Breast epithelium (tissue), 4 donors: Measurements from ENCODE around the gene HOMER1. TPM values are rescaled to one million over a fixed set of nuclear protein-coding genes. Genes with fewer than 3 reads are reported as not detected.

Experiments
- DNase-seq, 2 donors: peaks; one replicate each; pipeline ENCODE4 v3.0.0-alpha.2; 2019; ENCODE audit warnings: low spot score in 2 of 2
- H3K27ac ChIP-seq, 2 donors: fragments of 200-600 bp; sonication (generic) in 1 of 2; one replicate each; pipeline ENCODE4 v1.5.1; 2016 to 2019; ENCODE audit warnings: mild to moderate bottlenecking in 1 of 2
- H3K27me3 ChIP-seq, 2 donors: fragments of 200-600 bp; sonication (generic) in 1 of 2; one replicate each; pipeline versions ENCODE4 v1.5.1 to v1.6.0; 2017 to 2019; ENCODE audit warnings: control low read depth in 1 of 2, mild to moderate bottlenecking in 1 of 2
- H3K36me3 ChIP-seq: fragments of 200-600 bp; one replicate; pipeline ENCODE4 v1.5.1; 2019
- H3K4me1 ChIP-seq, 2 donors: fragments of 200-600 bp; sonication (generic); one replicate each; pipeline ENCODE4 v1.5.1; 2016 to 2019; ENCODE audit warnings: control low read depth in 1 of 2
- H3K4me3 ChIP-seq, 3 donors: fragments of 200-600 bp; sonication (generic); 1 replicate in 2 of 3; 2 replicates in 1 of 3; pipeline ENCODE4 v1.5.1; 2016 to 2019; ENCODE audit warnings: mild to moderate bottlenecking in 3 of 3, moderate library complexity in 2 of 3
- H3K9me3 ChIP-seq, 2 donors: fragments of 200-600 bp; sonication (generic) in 1 of 2; one replicate each; pipeline ENCODE4 v1.5.1; 2016 to 2019; ENCODE audit warnings: control low read depth in 1 of 2
- CTCF ChIP-seq, 3 donors: fragments of 450-650 bp; IDR thresholded peaks; one replicate each; pipeline ENCODE4 v1.5.1; 2016 to 2017; ENCODE audit warnings: antibody characterized with exemption in 3 of 3, mild to moderate bottlenecking in 3 of 3, moderate library complexity in 3 of 3
- POLR2A ChIP-seq: fragments of 450-650 bp; IDR thresholded peaks from one replicate; pipeline ENCODE4 v1.6.1; 2016; ENCODE audit warnings: antibody characterized with exemption, mild to moderate bottlenecking, moderate library complexity
- POLR2AphosphoS5 ChIP-seq, 3 donors: sonication (generic); formaldehyde crosslinking; IDR thresholded peaks; one replicate each; pipeline ENCODE4 v1.6.1; 2017; ENCODE audit warnings: antibody characterized with exemption in 3 of 3
- intact Hi-C: fragments of 100-400 bp; cut with DNase I; formaldehyde crosslinking; loops from one replicate; pipeline ENCODE4 v1.15.1; 2023; ENCODE audit warnings: low total_unique reads
- total RNA-seq, 3 donors: library from RNA; depleted of rRNA; stranded (reverse); fragments of >200 nt; gene quantifications; one replicate each; pipeline ENCODE4 v1.1.0, GENCODE V29; 2016

The HOMER1 gene
- total RNA-seq, 3 donors from 2014 or later, result 3.2 to 26.2 (median 18.7) TPM

- TF ChIP-seq CTCF (IDR thresholded peaks at IDR 0.05) (no peak), POLR2A (no peak), POLR2AphosphoS5 (IDR thresholded peaks at IDR 0.05) (no peak)
- Histone ChIP-seq H3K9me3 (no peaks in the 10 kb centered on the region), H3K4me3 (no peak overlapping the region), H3K27ac (no peak overlapping the region), H3K4me1 (no peaks in the 10 kb centered on the region), H3K27me3 (no peaks in the 10 kb centered on the region), H3K36me3 (no peaks in the 10 kb centered on the region)
- no peak for DNase-seq
- intact Hi-C loops, result no loop called here
Observed at GRCh38 chr5:79416499-79416898, 97.4 kb downstream of the HOMER1 start.

GRCh38 chr5:79413112-79413511 is 100.8 kb downstream of the HOMER1 start:
- no peak overlapping the region for H3K27ac ChIP-seq
- intact Hi-C loops, result no loop called here
- TF ChIP-seq POLR2AphosphoS5 (IDR thresholded peaks at IDR 0.05), result no peak
- TF ChIP-seq POLR2A, result no peak
- no peak for TF ChIP-seq CTCF (IDR thresholded peaks at IDR 0.05)

GRCh38 chr5:79408028-79408427 is 105.9 kb downstream of the HOMER1 start:
- intact Hi-C loops, result no loop called here
- TF ChIP-seq POLR2A (no peak), POLR2AphosphoS5 (IDR thresholded peaks at IDR 0.05) (no peak), CTCF (IDR thresholded peaks at IDR 0.05) (no peak)
- no peaks in the 10 kb centered on the region for H3K36me3 ChIP-seq
- no peak overlapping the region for H3K4me3 ChIP-seq
- no peak overlapping the region for H3K27ac ChIP-seq
- no peak for DNase-seq
- H3K27me3 ChIP-seq, result no peaks in the 10 kb centered on the region
- peaks cover 13 to 21% of the 10 kb centered on the region in 2 donors for H3K9me3 ChIP-seq
- H3K4me1 ChIP-seq, result no peaks in the 10 kb centered on the region

More at GRCh38 chr5:79413112-79413511, 100.8 kb downstream of the HOMER1 start:
- DNase-seq, result no peak
- no peaks in the 10 kb centered on the region for H3K4me1 ChIP-seq
- H3K27me3 ChIP-seq, result no peaks in the 10 kb centered on the region
- H3K36me3 ChIP-seq, result no peaks in the 10 kb centered on the region
- H3K9me3 ChIP-seq, result peaks cover 13 to 16% of the 10 kb centered on the region in 2 donors
- H3K4me3 ChIP-seq, result no peak overlapping the region

GRCh38 chr5:79407591-79407990 is 106.3 kb downstream of the HOMER1 start:
- intact Hi-C loops, result no loop called here
- DNase-seq, result no peak

GRCh38 chr5:79401216-79401615 is 112.7 kb downstream of the HOMER1 start:
- Histone ChIP-seq H3K4me1 (no peaks in the 10 kb centered on the region), H3K9me3 (no peaks in the 10 kb centered on the region), H3K27ac (no peak overlapping the region), H3K4me3 (no peak overlapping the region), H3K27me3 (no peaks in the 10 kb centered on the region), H3K36me3 (no peaks in the 10 kb centered on the region)
- no peak for TF ChIP-seq POLR2A
- TF ChIP-seq CTCF (IDR thresholded peaks at IDR 0.05), result no peak
- no peak for TF ChIP-seq POLR2AphosphoS5 (IDR thresholded peaks at IDR 0.05)
- intact Hi-C loops, result no loop called here
- no peak for DNase-seq

More at GRCh38 chr5:79407591-79407990, 106.3 kb downstream of the HOMER1 start:
- no peak overlapping the region for H3K4me3 ChIP-seq
- H3K27me3 ChIP-seq, result no peaks in the 10 kb centered on the region
- no peaks in the 10 kb centered on the region for H3K4me1 ChIP-seq
- no peaks in the 10 kb centered on the region for H3K36me3 ChIP-seq
- H3K27ac ChIP-seq, result no peak overlapping the region
- H3K9me3 ChIP-seq, result peaks cover 13 to 21% of the 10 kb centered on the region in 2 donors
- TF ChIP-seq POLR2A (no peak), CTCF (IDR thresholded peaks at IDR 0.05) (no peak), POLR2AphosphoS5 (IDR thresholded peaks at IDR 0.05) (no peak)
